MM.1S (cell line): Measurements from ENCODE around the gene CARTPT.
A peak's percentile ranks its signal among the peaks of the same experiment; 100 is the strongest.

Experiments used
- DNase-seq: peaks from one replicate; pipeline ENCODE4 v3.0.0-alpha.2; 2015
- H2AFZ ChIP-seq: fragments of 300-600 bp; sonication (generic); 2 replicates; pipeline ENCODE4 v1.6.0; 2016; ENCODE audit warnings: antibody characterized with exemption, low read length
- H3F3A ChIP-seq: fragments of 300-600 bp; sonication (generic); 2 replicates; pipeline ENCODE4 v1.6.1; 2016; ENCODE audit warnings: mild to moderate bottlenecking, antibody characterized with exemption, low read length, moderate library complexity, mixed read lengths; ENCODE audit not compliant: insufficient read depth
- H3K27ac ChIP-seq: fragments of 300-600 bp; sonication (generic); 2 replicates; pipeline ENCODE4 v1.5.1; 2016; ENCODE audit warnings: mild to moderate bottlenecking, low read length
- H3K27me3 ChIP-seq: fragments of 300-600 bp; sonication (generic); replicated peaks from 2 replicates; pipeline ENCODE4 v1.6.0; 2016; ENCODE audit warnings: low read length; ENCODE audit not compliant: insufficient read depth
- H3K36me3 ChIP-seq: fragments of 300-600 bp; sonication (generic); replicated peaks from 2 replicates; pipeline ENCODE4 v1.6.1; 2016; ENCODE audit warnings: mild to moderate bottlenecking, low read length, mixed read lengths; ENCODE audit not compliant: insufficient read depth
- H3K4me1 ChIP-seq: fragments of 300-600 bp; sonication (generic); 2 replicates; pipeline ENCODE4 v1.6.1; 2016; ENCODE audit warnings: low read length, mixed read lengths
- H3K4me2 ChIP-seq: fragments of 300-600 bp; sonication (generic); 2 replicates; pipeline ENCODE4 v1.6.0; 2016; ENCODE audit warnings: low read depth, low read length
- H3K4me3 ChIP-seq: fragments of 300-600 bp; sonication (generic); 2 replicates; pipeline ENCODE4 v1.5.1; 2016; ENCODE audit warnings: low read length, mixed read lengths
- H3K79me2 ChIP-seq: fragments of 300-600 bp; sonication (generic); 2 replicates; pipeline ENCODE4 v1.6.1; 2016; ENCODE audit warnings: mixed run types, low read length, mixed read lengths
- H3K9ac ChIP-seq: fragments of 300-600 bp; sonication (generic); 2 replicates; pipeline ENCODE4 v1.6.1; 2016; ENCODE audit warnings: low read length, mixed read lengths
- H3K9me2 ChIP-seq: fragments of 300-600 bp; sonication (generic); replicated peaks from 2 replicates; pipeline ENCODE4 v1.6.1; 2016; ENCODE audit warnings: mild to moderate bottlenecking, low read length, mixed read lengths; ENCODE audit not compliant: insufficient read depth
- H3K9me3 ChIP-seq: fragments of 300-600 bp; sonication (generic); replicated peaks from 2 replicates; pipeline ENCODE4 v1.6.1; 2016; ENCODE audit warnings: mild to moderate bottlenecking, low read length, mixed read lengths; ENCODE audit not compliant: insufficient read depth
- H4K20me1 ChIP-seq: fragments of 300-600 bp; sonication (generic); 2 replicates; pipeline ENCODE4 v1.6.1; 2016; ENCODE audit warnings: mild to moderate bottlenecking, low read length, moderate library complexity, mixed read lengths; ENCODE audit not compliant: insufficient read depth
- EZH2 ChIP-seq: fragments of 300-600 bp; sonication (generic); optimal IDR thresholded peaks from 2 replicates; pipeline ENCODE3; 2017; ENCODE audit warnings: low read depth, mild to moderate bottlenecking, antibody characterized with exemption, low read length, mixed read lengths
- EZH2phosphoT487 ChIP-seq: fragments of 300-600 bp; sonication (generic); IDR thresholded peaks from 2 replicates; pipeline ENCODE4 v1.6.1; 2018; ENCODE audit warnings: antibody characterized with exemption, low read length
- TF ChIP-seq, protein P1 (sequence below): fragments of 300-600 bp; sonication (generic); IDR thresholded peaks from 2 replicates; pipeline ENCODE4 v1.5.1; 2016; ENCODE audit warnings: antibody characterized with exemption, low read length, mixed read lengths

Gene CARTPT

DNA sequence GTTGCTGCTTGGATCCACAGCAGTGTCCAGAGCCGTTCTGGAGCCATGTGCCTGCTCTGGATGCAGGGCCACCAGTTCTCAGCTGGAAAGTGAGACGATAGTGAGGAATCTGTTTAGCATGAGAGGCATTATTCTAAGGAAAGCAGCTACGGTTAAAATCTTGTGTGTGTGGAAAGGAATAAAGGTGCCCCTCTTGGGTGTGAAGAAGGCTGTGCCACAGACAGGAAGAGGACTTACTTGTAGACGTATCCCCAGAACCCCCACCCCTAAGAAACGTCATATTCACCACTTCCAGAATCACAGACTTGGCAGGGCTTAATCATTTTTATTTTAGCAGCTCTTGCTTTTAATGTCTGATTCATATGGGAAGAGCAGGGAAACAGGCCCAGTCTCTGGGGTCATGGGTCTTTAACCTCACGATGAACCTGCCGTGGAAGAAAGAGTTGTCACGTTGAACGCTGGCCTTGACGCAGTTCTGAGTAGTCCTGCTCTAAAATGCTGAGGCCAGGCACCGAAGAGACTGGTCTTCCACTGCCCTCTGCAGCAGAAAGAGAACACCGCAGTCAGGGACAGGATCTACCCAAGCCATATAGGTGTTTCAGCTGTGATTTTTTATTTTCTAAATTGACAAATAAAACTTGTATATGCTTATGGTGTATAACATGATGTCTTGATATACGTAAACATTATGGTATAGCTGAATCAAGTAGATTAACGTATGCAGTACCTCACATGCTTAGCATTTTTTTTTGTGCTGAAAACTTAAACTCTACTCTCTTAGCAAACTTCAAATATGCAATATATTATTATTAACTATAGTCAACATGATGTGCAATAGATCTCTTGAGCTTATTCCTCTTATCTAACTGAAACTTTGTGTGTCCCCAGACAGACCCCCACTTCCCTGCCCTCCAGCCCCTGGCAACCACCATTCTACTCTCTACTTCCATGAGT is 38.8 kb downstream of the CARTPT start:
- no peaks in the 10 kb centered on the region for H3K27me3 ChIP-seq
- H3K9me3 ChIP-seq: no peaks in the 10 kb centered on the region
- no peak overlapping the region for H3K9ac ChIP-seq
- H3K4me1 ChIP-seq: no peaks in the 10 kb centered on the region
- no peak overlapping the region for H3K27ac ChIP-seq
- no peaks in the 10 kb centered on the region for H3K79me2 ChIP-seq
- H3K36me3 ChIP-seq: no peaks in the 10 kb centered on the region
- peak; percentile 41 for DNase-seq
- no peak for TF ChIP-seq EZH2
- TF ChIP-seq, protein P1, sequence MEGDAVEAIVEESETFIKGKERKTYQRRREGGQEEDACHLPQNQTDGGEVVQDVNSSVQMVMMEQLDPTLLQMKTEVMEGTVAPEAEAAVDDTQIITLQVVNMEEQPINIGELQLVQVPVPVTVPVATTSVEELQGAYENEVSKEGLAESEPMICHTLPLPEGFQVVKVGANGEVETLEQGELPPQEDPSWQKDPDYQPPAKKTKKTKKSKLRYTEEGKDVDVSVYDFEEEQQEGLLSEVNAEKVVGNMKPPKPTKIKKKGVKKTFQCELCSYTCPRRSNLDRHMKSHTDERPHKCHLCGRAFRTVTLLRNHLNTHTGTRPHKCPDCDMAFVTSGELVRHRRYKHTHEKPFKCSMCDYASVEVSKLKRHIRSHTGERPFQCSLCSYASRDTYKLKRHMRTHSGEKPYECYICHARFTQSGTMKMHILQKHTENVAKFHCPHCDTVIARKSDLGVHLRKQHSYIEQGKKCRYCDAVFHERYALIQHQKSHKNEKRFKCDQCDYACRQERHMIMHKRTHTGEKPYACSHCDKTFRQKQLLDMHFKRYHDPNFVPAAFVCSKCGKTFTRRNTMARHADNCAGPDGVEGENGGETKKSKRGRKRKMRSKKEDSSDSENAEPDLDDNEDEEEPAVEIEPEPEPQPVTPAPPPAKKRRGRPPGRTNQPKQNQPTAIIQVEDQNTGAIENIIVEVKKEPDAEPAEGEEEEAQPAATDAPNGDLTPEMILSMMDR: peak; percentile 38
- no peak for TF ChIP-seq EZH2phosphoT487
- no peaks in the 10 kb centered on the region for H4K20me1 ChIP-seq
- no peaks in the 10 kb centered on the region for H3K9me2 ChIP-seq
- H2AFZ ChIP-seq: no peak overlapping the region
- H3F3A ChIP-seq: no peaks in the 10 kb centered on the region
- no peak overlapping the region for H3K4me2 ChIP-seq
- H3K4me3 ChIP-seq: no peak overlapping the region

DNA sequence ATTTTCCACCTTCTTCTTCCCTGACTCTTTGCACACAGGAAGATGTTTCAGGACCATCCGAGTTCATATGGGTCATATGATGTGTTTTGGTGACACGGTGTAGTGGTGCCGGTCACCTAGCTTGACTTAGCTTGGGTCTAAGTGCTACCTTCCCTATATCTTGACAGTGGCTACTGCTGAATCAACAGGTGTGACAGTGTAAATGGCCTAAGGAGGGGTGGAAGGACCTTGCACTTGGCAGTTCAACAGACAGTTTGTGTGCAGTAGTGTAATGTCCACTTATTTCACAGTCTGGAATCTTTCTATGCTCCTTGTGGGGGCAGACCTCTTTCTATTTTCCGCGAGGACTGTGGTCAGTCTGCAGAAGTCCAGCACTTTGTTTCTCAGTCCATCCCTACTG is 43.8 kb downstream of the CARTPT start:
- H3K79me2 ChIP-seq: no peaks in the 10 kb centered on the region
- TF ChIP-seq, protein P1: no peak
- TF ChIP-seq EZH2phosphoT487 (no peak), EZH2 (no peak)
- DNase-seq: no peak

DNA sequence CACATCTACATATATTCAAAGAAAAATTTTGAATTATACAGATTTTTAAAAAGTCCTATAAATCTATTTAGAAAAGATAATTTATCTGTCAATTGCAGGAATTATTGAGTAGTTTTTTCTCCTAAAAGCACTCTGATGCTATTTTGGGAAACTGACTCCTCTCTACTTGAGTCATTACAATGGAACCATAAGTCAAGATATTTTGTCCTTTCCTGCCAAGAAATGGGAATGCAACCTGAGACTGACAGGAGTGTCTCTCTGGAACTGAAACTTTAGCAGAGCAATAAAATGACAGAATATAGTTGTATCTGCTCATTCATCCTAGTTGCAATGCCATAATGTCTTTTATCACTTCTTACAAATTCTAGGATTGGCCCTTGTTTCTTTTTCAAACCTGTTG is 48.6 kb downstream of the CARTPT start:
- Histone ChIP-seq H3K79me2 (no peaks in the 10 kb centered on the region), H3K4me2 (no peak overlapping the region), H3K27ac (no peak overlapping the region), H3K9me2 (no peaks in the 10 kb centered on the region), H2AFZ (no peak overlapping the region), H3K27me3 (no peaks in the 10 kb centered on the region), H4K20me1 (no peaks in the 10 kb centered on the region), H3K9me3 (no peaks in the 10 kb centered on the region), H3F3A (no peaks in the 10 kb centered on the region), H3K9ac (no peak overlapping the region), H3K4me3 (no peak overlapping the region), H3K36me3 (no peaks in the 10 kb centered on the region), H3K4me1 (no peaks in the 10 kb centered on the region)
- no peak for DNase-seq
- TF ChIP-seq EZH2phosphoT487 (no peak), EZH2 (no peak)
- TF ChIP-seq, protein P1: no peak

More for the DNA sequence above, 43.8 kb downstream of the CARTPT start:
- Histone ChIP-seq H3K4me2 (no peak overlapping the region), H3K4me3 (no peak overlapping the region), H4K20me1 (no peaks in the 10 kb centered on the region), H3K27me3 (no peaks in the 10 kb centered on the region), H3K9ac (no peak overlapping the region), H2AFZ (no peak overlapping the region), H3K9me2 (no peaks in the 10 kb centered on the region), H3K27ac (no peak overlapping the region), H3K4me1 (no peaks in the 10 kb centered on the region), H3K36me3 (no peaks in the 10 kb centered on the region), H3F3A (no peaks in the 10 kb centered on the region), H3K9me3 (no peaks in the 10 kb centered on the region)
